CD4-positive, alpha-beta T cell (primary cell): ENCODE results near the gene SH3RF3. TPM values are rescaled to one million over a fixed set of nuclear protein-coding genes. Genes with fewer than 3 reads are reported as not detected.

Experiments
- ATAC-seq: fragments of 200-7000 bp; cut with Tn5 transposase; one replicate; pipeline ENCODE4 v1.10.0; 2022; ENCODE audit warnings: mild to moderate bottlenecking; ENCODE audit not compliant: poor library complexity
- CTCF ChIA-PET: fragments of 350-600 bp; sonication (Branson Sonifier 250); formaldehyde crosslinking; loops from one replicate; lab custom pipeline; 2021; ENCODE audit warnings: antibody characterized with exemption, inconsistent platforms; lab: Charles Lee
- POLR2A ChIA-PET: fragments of 350-600 bp; sonication (Branson Sonifier 250); formaldehyde crosslinking; loops from one replicate; lab custom pipeline; 2021; ENCODE audit warnings: antibody characterized with exemption, inconsistent platforms; lab: Charles Lee
- DNase-seq, 14 experiments: peaks; one replicate each; pipeline ENCODE4 v3.0.0-alpha.2; 2013 to 2020; ENCODE audit warnings: mixed read lengths in 2 of 14
- H3K27ac ChIP-seq, 2 donors: one replicate each; pipeline versions ENCODE4 v1.5.1 to v1.7.0; 2013; ENCODE audit warnings: low read length in 2 of 2, low read depth in 1 of 2, mild to moderate bottlenecking in 1 of 2
- H3K27me3 ChIP-seq, 2 experiments: 1 replicate in 1 of 2; 2 replicates in 1 of 2; pipeline versions ENCODE4 v1.6.1 to v1.7.0; 2013; ENCODE audit warnings: low read length in 2 of 2, control low read depth in 1 of 2, mild to moderate bottlenecking in 1 of 2, moderate library complexity in 1 of 2; ENCODE audit not compliant: insufficient read depth in 2 of 2, control insufficient read depth in 1 of 2
- H3K36me3 ChIP-seq: one replicate; pipeline ENCODE4 v1.6.1; 2013; ENCODE audit warnings: low read length, control low read depth; ENCODE audit not compliant: insufficient read depth
- H3K4me1 ChIP-seq: one replicate; pipeline ENCODE4 v1.6.1; 2013; ENCODE audit warnings: low read length, control low read depth; ENCODE audit not compliant: insufficient read depth
- H3K4me3 ChIP-seq: one replicate; pipeline ENCODE4 v1.5.1; 2013; ENCODE audit warnings: mild to moderate bottlenecking, low read length, moderate library complexity
- H3K9me3 ChIP-seq, 2 experiments: 1 replicate in 1 of 2; 2 replicates in 1 of 2; pipeline versions ENCODE4 v1.6.1 to v1.7.0; 2013; ENCODE audit warnings: low read length in 2 of 2, mild to moderate bottlenecking in 2 of 2, control low read depth in 1 of 2, moderate library complexity in 1 of 2; ENCODE audit not compliant: control insufficient read depth in 1 of 2, insufficient read depth in 1 of 2
- H3K27ac Mint-ChIP-seq: one replicate; pipeline ENCODE4 v1.8.0; 2020; ENCODE audit warnings: mixed read lengths
- H3K27me3 Mint-ChIP-seq: one replicate; pipeline ENCODE4 v1.8.0; 2021; ENCODE audit warnings: mixed read lengths
- H3K36me3 Mint-ChIP-seq: one replicate; pipeline ENCODE4 v1.8.0; 2021; ENCODE audit warnings: low read depth, mixed read lengths
- H3K4me1 Mint-ChIP-seq: one replicate; pipeline ENCODE4 v1.8.0; 2021; ENCODE audit warnings: low read depth, mixed read lengths
- H3K4me3 Mint-ChIP-seq: one replicate; pipeline ENCODE4 v1.8.0; 2020; ENCODE audit warnings: mild to moderate bottlenecking, mixed read lengths
- H3K9me3 Mint-ChIP-seq: one replicate; pipeline ENCODE4 v1.8.0; 2020; ENCODE audit warnings: mixed read lengths
- intact Hi-C, 2 experiments: fragments of 100-400 bp; cut with DNase I in 1 of 2; cut with micrococcal nuclease in 1 of 2; formaldehyde crosslinking; loops; one replicate each; pipeline versions ENCODE4 v1.15.1 to v1.9.0; 2023 to 2025; cut with DNase I, micrococcal nuclease
- total RNA-seq, 174 experiments: library from RNA in 2 of 174; stranded (reverse) in 2 of 174; gene quantifications; one replicate each; pipeline ENCODE4 v1.2.3 and lab custom pipeline; 2021 to 2026
- TF ChIP-seq, protein P1 (sequence below): fragments of 200-600 bp; IDR thresholded peaks from one replicate; pipeline ENCODE4 v1.8.0; 2022; ENCODE audit warnings: antibody characterized with exemption, mild to moderate bottlenecking

SH3RF3 gene
- total RNA-seq, 2 experiments from 2014 or later: 5.2 to 5.9 TPM

GRCh38 chr2:109497463-109497862, 368.5 kb downstream of the SH3RF3 start:
- intact Hi-C loops: no loop called here
- no peak overlapping the region for H3K27ac ChIP-seq
- ChIA-PET POLR2A (no interaction called here), CTCF (no interaction called here)
- no peaks in the 10 kb centered on the region for H3K36me3 ChIP-seq
- H3K9me3 Mint-ChIP-seq: no peaks in the 10 kb centered on the region
- H3K4me1 Mint-ChIP-seq: no peaks in the 10 kb centered on the region
- no peaks in the 10 kb centered on the region for H3K36me3 Mint-ChIP-seq
- H3K27me3 ChIP-seq: no peaks in the 10 kb centered on the region
- no peaks in the 10 kb centered on the region for H3K4me1 ChIP-seq
- peaks cover 0 to 5% of the 10 kb centered on the region in 2 experiments for H3K9me3 ChIP-seq
- TF ChIP-seq, protein P1, sequence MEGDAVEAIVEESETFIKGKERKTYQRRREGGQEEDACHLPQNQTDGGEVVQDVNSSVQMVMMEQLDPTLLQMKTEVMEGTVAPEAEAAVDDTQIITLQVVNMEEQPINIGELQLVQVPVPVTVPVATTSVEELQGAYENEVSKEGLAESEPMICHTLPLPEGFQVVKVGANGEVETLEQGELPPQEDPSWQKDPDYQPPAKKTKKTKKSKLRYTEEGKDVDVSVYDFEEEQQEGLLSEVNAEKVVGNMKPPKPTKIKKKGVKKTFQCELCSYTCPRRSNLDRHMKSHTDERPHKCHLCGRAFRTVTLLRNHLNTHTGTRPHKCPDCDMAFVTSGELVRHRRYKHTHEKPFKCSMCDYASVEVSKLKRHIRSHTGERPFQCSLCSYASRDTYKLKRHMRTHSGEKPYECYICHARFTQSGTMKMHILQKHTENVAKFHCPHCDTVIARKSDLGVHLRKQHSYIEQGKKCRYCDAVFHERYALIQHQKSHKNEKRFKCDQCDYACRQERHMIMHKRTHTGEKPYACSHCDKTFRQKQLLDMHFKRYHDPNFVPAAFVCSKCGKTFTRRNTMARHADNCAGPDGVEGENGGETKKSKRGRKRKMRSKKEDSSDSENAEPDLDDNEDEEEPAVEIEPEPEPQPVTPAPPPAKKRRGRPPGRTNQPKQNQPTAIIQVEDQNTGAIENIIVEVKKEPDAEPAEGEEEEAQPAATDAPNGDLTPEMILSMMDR: no peak
- ATAC-seq (no peak), DNase-seq (no peak)
- H3K27me3 Mint-ChIP-seq: no peaks in the 10 kb centered on the region
- H3K4me3 Mint-ChIP-seq: no peak overlapping the region
- H3K4me3 ChIP-seq: no peak overlapping the region
- H3K27ac Mint-ChIP-seq: no peak overlapping the region

- Mint-ChIP-seq H3K27me3 (no peaks in the 10 kb centered on the region), H3K4me3 (no peak overlapping the region), H3K36me3 (no peaks in the 10 kb centered on the region), H3K9me3 (no peaks in the 10 kb centered on the region), H3K27ac (no peak overlapping the region), H3K4me1 (no peaks in the 10 kb centered on the region)
- H3K27me3 ChIP-seq: no peaks in the 10 kb centered on the region
- peaks cover 0 to 5% of the 10 kb centered on the region in 2 experiments for H3K9me3 ChIP-seq
- CTCF ChIA-PET: no interaction called here
- POLR2A ChIA-PET: no interaction called here
- DNase-seq (no peak), ATAC-seq (no peak)
- H3K36me3 ChIP-seq: no peaks in the 10 kb centered on the region
- intact Hi-C loops: no loop called here
- no peak overlapping the region for H3K4me3 ChIP-seq
- H3K27ac ChIP-seq: no peak overlapping the region
- no peaks in the 10 kb centered on the region for H3K4me1 ChIP-seq
- TF ChIP-seq, protein P1: no peak
Measured at GRCh38 chr2:109497911-109498870, 369.2 kb downstream of the SH3RF3 start.

DNA sequence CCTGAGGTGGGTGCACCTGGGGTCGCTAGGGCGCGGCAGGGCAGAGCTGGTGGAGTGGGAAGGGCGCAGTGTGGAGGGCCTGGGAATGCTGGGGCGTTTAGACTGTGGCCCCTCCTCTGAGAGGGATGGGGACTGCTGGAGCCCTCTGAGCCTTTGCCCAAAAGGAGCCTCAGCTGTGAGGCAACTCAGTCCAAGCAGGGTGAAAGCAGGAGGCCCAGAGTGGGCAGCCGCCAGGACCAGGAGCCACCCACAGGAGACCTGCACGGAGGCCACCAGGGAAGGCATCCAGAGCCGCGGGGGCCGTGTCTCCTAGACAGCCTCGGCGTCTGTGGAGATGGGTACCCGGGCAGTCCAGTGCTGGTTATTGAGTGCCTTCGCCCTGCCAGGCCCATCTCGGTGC, 369.9 kb downstream of the SH3RF3 start:
- Mint-ChIP-seq H3K36me3 (no peaks in the 10 kb centered on the region), H3K4me1 (no peaks in the 10 kb centered on the region), H3K27me3 (no peaks in the 10 kb centered on the region), H3K4me3 (no peak overlapping the region), H3K9me3 (no peaks in the 10 kb centered on the region), H3K27ac (no peak overlapping the region)
- TF ChIP-seq, protein P1: no peak
- Histone ChIP-seq H3K4me1 (no peaks in the 10 kb centered on the region), H3K27me3 (no peaks in the 10 kb centered on the region), H3K27ac (no peak overlapping the region), H3K9me3 (peaks cover 0 to 5% of the 10 kb centered on the region in 2 experiments), H3K36me3 (no peaks in the 10 kb centered on the region), H3K4me3 (no peak overlapping the region)
- no peak for DNase-seq
- ATAC-seq: no peak
- intact Hi-C loops: no loop called here
- ChIA-PET POLR2A (no interaction called here), CTCF (no interaction called here)
